ENCODE results near the gene CCDC187. TPM values are rescaled to one million over a fixed set of nuclear protein-coding genes. Genes with fewer than 3 reads are reported as not detected.
"Not testable (repeated sequence)": the region's sequence is repeated elsewhere in the genome, so short reads cannot be mapped to it uniquely, and the experiment has no call there.

Gene CCDC187
- total RNA-seq (2021) (2.7 and 5.2 TPM in 2 replicates), Bru-seq, nascent RNA (percentile 20 among the genes with signal in this experiment), BruChase-seq, experiment 1, labeled RNA remaining after a 2-hour chase (percentile 30 among the genes with signal in this experiment), BruChase-seq, experiment 2, labeled RNA remaining after a 6-hour chase (percentile 18 among the genes with signal in this experiment)
- long read RNA-seq, partial matches to known transcripts = 0 of 3 reads
- long read RNA-seq, other reads (novel, unspliced or antisense) = 3 of 3 reads

GRCh38 chr9:136303825-136304416 lies at the start of gene CCDC187:
TSS of gene CCDC187 (minus strand) at chr9:136304094. CDS start at chr9:136303830, 264 bp downstream.
- H3K9me2 ChIP-seq (ENCODE audit: insufficient read depth) = no peaks in the 10 kb centered on the region
- no peaks in the 10 kb centered on the region for H3K79me2 ChIP-seq (ENCODE audit: low read depth)
- no peaks in the 10 kb centered on the region for H4K20me1 ChIP-seq (ENCODE audit: insufficient read depth)
- H3K36me3 ChIP-seq (ENCODE audit: low read depth) = no peaks in the 10 kb centered on the region
- H3K4me1 ChIP-seq (replicated peaks; ENCODE audit: insufficient read depth) = no peaks in the 10 kb centered on the region
- H3K27me3 ChIP-seq (ENCODE audit: insufficient read depth, low read depth) = no peaks in the 10 kb centered on the region
- no peak within 1 kb of the TSS for H3K4me2 ChIP-seq
- DNase-seq = no peak
- H3K4me3 ChIP-seq = no peak within 1 kb of the TSS
- H3K9me3 ChIP-seq (ENCODE audit: insufficient read depth, low read depth) = no peaks in the 10 kb centered on the region
- ChIA-PET CTCF (no interaction called here), POLR2A (ENCODE audit: unreplicated experiment) (no interaction called here)
- no TSS peak for BruUV-seq (replicated peaks)
- no peak within 1 kb of the TSS for H2AFZ ChIP-seq
- peaks cover 22% of the 10 kb centered on the region for H3F3A ChIP-seq (ENCODE audit: insufficient read depth, low read depth)
- H3K27ac ChIP-seq = no peak within 1 kb of the TSS
- TF ChIP-seq EZH2 (IDR thresholded peaks at IDR 0.05; ENCODE audit: low read depth) = no peak
- TF ChIP-seq CTCF (conservative IDR thresholded peaks at IDR 0.05) = no peak
- intact Hi-C loops (cut with micrococcal nuclease; ENCODE audit: unreplicated experiment) = no loop called here

GRCh38 chr9:136353088-136353487 lies 49.2 kb upstream of the CCDC187 start:
- no peaks in the 10 kb centered on the region for H3K36me3 ChIP-seq (ENCODE audit: low read depth)
- no peak for DNase-seq
- no peaks in the 10 kb centered on the region for H3K9me2 ChIP-seq (ENCODE audit: insufficient read depth)
- intact Hi-C loops (cut with micrococcal nuclease; ENCODE audit: unreplicated experiment) = no loop called here
- ChIA-PET CTCF (no interaction called here), POLR2A (ENCODE audit: unreplicated experiment) (no interaction called here)
- no TSS peak for BruUV-seq (replicated peaks)
- peaks cover 12% of the 10 kb centered on the region; the same call in 1 of the 2 replicates for H3F3A ChIP-seq (ENCODE audit: insufficient read depth, low read depth)
- no peaks in the 10 kb centered on the region for H4K20me1 ChIP-seq (ENCODE audit: insufficient read depth)
- no peaks in the 10 kb centered on the region for H3K79me2 ChIP-seq (ENCODE audit: low read depth)
- H3K4me3 ChIP-seq = no peak overlapping the region
- TF ChIP-seq EZH2 (IDR thresholded peaks at IDR 0.05; ENCODE audit: low read depth) (no peak), CTCF (conservative IDR thresholded peaks at IDR 0.05) (no peak)
- no peak overlapping the region for H2AFZ ChIP-seq
- no peak overlapping the region for H3K27ac ChIP-seq
- H3K9me3 ChIP-seq (ENCODE audit: insufficient read depth, low read depth) = no peaks in the 10 kb centered on the region
- no peaks in the 10 kb centered on the region; the same call in 1 of the 2 replicates for H3K4me1 ChIP-seq (replicated peaks; ENCODE audit: insufficient read depth)
- H3K4me2 ChIP-seq = no peak overlapping the region
- no peaks in the 10 kb centered on the region for H3K27me3 ChIP-seq (ENCODE audit: insufficient read depth, low read depth)

- Histone ChIP-seq H3K27ac (no peak overlapping the region), H3K9me2 (ENCODE audit: insufficient read depth) (no peaks in the 10 kb centered on the region), H3K4me1 (replicated peaks; ENCODE audit: insufficient read depth) (no peaks in the 10 kb centered on the region; the same call in 1 of the 2 replicates), H4K20me1 (ENCODE audit: insufficient read depth) (no peaks in the 10 kb centered on the region), H2AFZ (no peak overlapping the region), H3K79me2 (ENCODE audit: low read depth) (no peaks in the 10 kb centered on the region), H3K36me3 (ENCODE audit: low read depth) (no peaks in the 10 kb centered on the region), H3K4me3 (no peak overlapping the region), H3F3A (ENCODE audit: insufficient read depth, low read depth) (peaks cover 12% of the 10 kb centered on the region; the same call in 1 of the 2 replicates), H3K27me3 (ENCODE audit: insufficient read depth, low read depth) (no peaks in the 10 kb centered on the region), H3K9me3 (ENCODE audit: insufficient read depth, low read depth) (no peaks in the 10 kb centered on the region), H3K4me2 (no peak overlapping the region)
- no peak for DNase-seq
- TF ChIP-seq CTCF (conservative IDR thresholded peaks at IDR 0.05) (no peak), EZH2 (IDR thresholded peaks at IDR 0.05; ENCODE audit: low read depth) (no peak)
- ChIA-PET CTCF (no interaction called here), POLR2A (ENCODE audit: unreplicated experiment) (no interaction called here)
- intact Hi-C loops (cut with micrococcal nuclease; ENCODE audit: unreplicated experiment) = no loop called here
- BruUV-seq (replicated peaks) = no TSS peak
These were observed 48.8 kb upstream of the CCDC187 start for GRCh38 chr9:136352682-136353081.

GRCh38 chr9:136351868-136352267 lies 48.0 kb upstream of the CCDC187 start:
- H3K9me3 ChIP-seq (ENCODE audit: insufficient read depth, low read depth); intact Hi-C loops (cut with micrococcal nuclease; ENCODE audit: unreplicated experiment): not testable (repeated sequence)

More at GRCh38 chr9:136351868-136352267, 48.0 kb upstream of the CCDC187 start:
- H3K79me2 ChIP-seq (ENCODE audit: low read depth); H2AFZ ChIP-seq; H3K4me1 ChIP-seq (replicated peaks; ENCODE audit: insufficient read depth); H3K4me3 ChIP-seq; H3K4me2 ChIP-seq; H4K20me1 ChIP-seq (ENCODE audit: insufficient read depth); H3K27ac ChIP-seq; H3K9me2 ChIP-seq (ENCODE audit: insufficient read depth); DNase-seq; CTCF ChIA-PET; H3K36me3 ChIP-seq (ENCODE audit: low read depth); H3K27me3 ChIP-seq (ENCODE audit: insufficient read depth, low read depth); BruUV-seq (replicated peaks): not testable (repeated sequence)
- POLR2A ChIA-PET (ENCODE audit: unreplicated experiment) = interaction anchor here (0.5 kb wide), 1 partner anchor 272 kb away, joined by 3 read pairs; no protein-coding TSS in a partner anchor
- H3F3A ChIP-seq (ENCODE audit: insufficient read depth, low read depth) = peaks cover 12% of the 10 kb centered on the region; the same call in 1 of the 2 replicates
